Mammary epithelial cell (primary cell): Measurements from ENCODE around the gene IFNG.

Source experiments
- EZH2 ChIP-seq: IDR thresholded peaks from 2 replicates; pipeline ENCODE4 v1.6.1; 2012; ENCODE audit warnings: low read length, inconsistent platforms, borderline replicate concordance
- TF ChIP-seq, protein P1 (sequence below), 2 donors: IDR thresholded peaks in 1 of 2; conservative IDR thresholded peaks in 1 of 2; 2 replicates each; pipeline ENCODE4 v1.5.1; 2011 to 2012; ENCODE audit warnings: inconsistent platforms in 2 of 2, low read length in 2 of 2, mild to moderate bottlenecking in 2 of 2, control low read depth in 1 of 2, low read depth in 1 of 2; ENCODE audit not compliant: insufficient read depth in 1 of 2; ENCODE audit errors: extremely low read depth in 1 of 2

DNA sequence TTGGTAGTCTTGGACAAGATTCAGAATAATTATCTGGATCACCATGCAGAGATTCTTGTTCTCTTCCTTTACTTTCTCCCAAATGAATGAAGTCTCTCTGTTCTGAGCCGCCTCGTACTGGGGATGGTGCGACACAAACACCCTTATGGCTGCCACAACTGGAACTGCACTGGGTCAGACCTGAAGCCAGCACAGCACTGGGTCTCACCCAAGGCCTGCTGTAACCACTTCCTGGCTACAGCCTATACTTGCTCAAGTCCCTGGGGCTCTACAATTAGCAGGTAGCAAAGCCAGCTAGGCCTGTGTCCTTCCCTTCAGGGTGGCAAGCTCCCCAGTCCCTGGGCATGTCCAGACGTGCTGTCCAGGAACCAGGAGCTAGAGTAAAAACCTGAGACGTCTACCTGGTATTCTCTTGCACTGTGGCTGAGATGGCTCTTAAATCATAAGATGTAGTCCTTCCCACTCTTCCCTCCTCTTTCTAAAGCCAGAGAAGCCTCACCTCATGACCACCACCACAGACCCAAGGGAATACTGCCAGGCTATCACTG, 27.6 kb downstream of the IFNG start:
- TF ChIP-seq, protein P1, sequence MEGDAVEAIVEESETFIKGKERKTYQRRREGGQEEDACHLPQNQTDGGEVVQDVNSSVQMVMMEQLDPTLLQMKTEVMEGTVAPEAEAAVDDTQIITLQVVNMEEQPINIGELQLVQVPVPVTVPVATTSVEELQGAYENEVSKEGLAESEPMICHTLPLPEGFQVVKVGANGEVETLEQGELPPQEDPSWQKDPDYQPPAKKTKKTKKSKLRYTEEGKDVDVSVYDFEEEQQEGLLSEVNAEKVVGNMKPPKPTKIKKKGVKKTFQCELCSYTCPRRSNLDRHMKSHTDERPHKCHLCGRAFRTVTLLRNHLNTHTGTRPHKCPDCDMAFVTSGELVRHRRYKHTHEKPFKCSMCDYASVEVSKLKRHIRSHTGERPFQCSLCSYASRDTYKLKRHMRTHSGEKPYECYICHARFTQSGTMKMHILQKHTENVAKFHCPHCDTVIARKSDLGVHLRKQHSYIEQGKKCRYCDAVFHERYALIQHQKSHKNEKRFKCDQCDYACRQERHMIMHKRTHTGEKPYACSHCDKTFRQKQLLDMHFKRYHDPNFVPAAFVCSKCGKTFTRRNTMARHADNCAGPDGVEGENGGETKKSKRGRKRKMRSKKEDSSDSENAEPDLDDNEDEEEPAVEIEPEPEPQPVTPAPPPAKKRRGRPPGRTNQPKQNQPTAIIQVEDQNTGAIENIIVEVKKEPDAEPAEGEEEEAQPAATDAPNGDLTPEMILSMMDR (conservative IDR thresholded peaks at IDR 0.05 in 1 of 2, IDR thresholded peaks at IDR 0.05 in 1 of 2; ENCODE audit: extremely low read depth in 1 of 2, insufficient read depth in 1 of 2, low read depth in 1 of 2, low read length in 2 of 2), result no peak
- TF ChIP-seq EZH2, result no peak
